Tracheal epithelial cell (primary cell): Measurements from ENCODE around the gene MAPKAPK3. TPM values are rescaled to one million over a fixed set of nuclear protein-coding genes. Genes with fewer than 3 reads are reported as not detected.

Experiments
- total RNA-seq: library from RNA; depleted of rRNA; stranded (reverse); fragments of >200 nt; gene quantifications from 2 replicates; pipeline ENCODE4 v1.2.1, GENCODE V29; 2014

MAPKAPK3 gene
- 58.6 and 68.4 TPM in 2 replicates for total RNA-seq

DNA sequence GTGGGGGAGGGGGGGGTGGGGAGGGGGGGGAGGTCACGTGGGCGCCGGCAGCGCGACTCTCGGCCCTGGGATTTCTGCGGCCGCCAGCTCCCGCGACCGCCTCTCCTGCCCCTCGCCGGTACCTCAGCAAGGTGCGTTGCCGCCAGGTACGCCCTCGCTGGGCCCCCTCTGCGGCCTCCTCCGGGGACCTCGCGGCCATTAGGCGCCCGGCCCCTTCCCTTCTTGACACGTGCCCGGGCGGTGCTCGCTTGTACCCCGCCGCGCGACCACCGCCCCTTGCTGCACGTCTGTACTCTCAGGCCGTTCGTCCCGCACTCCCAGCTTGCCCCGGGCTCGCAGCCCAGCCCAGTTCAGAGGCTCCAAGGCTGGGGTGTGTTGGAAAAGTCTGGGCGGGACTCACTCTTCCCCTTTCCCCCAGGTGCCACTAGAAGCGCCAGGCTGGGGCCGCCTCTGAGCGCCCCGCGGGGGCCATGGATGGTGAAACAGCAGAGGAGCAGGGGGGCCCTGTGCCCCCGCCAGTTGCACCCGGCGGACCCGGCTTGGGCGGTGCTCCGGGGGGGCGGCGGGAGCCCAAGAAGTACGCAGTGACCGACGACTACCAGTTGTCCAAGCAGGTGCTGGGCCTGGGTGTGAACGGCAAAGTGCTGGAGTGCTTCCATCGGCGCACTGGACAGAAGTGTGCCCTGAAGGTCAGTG lies at the start of gene MAPKAPK3:
TSS of gene MAPKAPK3 (plus strand) at position 56 of the 696 bp plus-strand sequence. CDS start at position 471, 415 bp downstream.

DNA sequence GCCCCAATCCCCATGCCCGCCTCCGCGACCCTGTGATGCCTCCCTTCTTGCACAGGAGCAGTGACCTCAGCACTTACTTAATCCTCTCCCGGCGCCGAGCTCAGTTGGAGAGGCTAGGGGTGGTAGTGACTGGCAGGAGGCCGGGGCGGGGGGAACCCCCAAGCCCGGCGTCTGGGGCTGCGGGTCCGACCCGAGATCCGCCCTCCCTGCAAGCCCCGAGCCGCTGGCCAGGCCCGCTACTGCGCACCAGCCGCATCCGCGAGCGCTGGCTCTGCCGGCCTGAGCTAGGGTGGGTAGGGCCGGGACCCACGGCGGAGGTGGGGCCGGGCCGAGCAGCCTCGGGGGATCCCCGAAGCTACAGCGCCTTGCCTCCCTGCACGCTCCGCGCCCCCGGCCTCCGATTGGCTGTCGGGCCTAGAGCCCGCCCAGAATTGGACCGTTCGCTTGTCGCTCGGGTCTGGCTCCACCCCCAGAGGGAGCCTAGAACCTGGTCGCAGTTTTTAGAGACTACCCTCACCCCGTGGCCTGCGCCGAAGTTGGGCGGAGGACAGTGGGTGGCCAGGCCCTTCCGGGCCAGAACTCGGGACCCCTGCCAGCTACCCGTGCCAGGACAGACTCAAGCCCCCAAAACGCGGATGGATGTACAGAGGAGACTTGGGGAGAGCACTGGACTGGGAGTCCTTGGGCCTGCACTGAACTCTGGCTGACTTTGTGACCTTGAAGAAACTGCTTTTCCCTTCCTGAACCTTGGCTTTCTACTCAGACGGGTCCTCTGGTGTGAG lies 49.4 kb upstream of the MAPKAPK3 start, which contains the start of gene C3orf18:
TSS of gene C3orf18 (minus strand) at position 362 of the 782 bp plus-strand sequence. CDS start 2,048 bp downstream, outside the sequence.

DNA sequence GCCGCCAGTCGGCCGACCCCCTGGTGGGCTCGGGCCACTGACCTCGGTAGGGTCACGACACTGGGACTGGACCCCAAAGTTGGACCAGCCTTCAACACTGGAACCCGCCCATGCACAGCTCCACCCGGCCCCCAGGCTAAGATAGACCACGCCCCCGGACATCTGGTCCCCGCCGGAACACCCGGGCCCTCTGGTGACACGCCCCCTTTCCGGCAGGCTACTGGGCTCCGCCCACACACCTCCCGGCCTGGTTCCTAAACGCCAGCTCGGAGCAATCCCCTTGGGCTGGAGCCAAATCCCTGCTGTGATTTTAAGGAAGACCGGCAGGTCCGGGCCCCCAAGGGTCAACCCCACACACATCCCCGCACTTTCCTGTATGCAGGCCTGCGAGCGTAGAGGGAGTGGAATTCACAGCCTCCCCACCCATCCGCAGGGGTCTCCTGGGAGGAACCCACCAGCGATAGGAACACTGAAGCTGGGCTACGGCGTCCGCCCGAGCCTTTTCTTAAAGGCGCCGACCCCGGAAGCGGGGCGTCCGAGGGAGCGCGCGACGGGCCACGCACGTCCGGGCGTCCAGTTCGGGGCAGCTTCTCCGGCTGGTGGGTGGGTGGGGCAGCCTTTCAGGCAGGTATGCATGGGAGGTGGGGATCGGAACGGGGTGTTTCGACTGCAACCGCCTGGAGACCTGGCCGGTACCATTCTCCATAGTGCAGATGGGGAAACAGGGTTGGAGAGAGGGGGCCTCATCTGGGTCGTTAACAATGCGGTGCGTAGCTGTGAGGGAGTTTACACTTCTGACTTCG lies 47.8 kb upstream of the MAPKAPK3 start, which contains the start of gene HEMK1:
TSS of gene HEMK1 (plus strand) at position 576 of the 803 bp plus-strand sequence. CDS start 1,583 bp downstream, outside the sequence.

DNA sequence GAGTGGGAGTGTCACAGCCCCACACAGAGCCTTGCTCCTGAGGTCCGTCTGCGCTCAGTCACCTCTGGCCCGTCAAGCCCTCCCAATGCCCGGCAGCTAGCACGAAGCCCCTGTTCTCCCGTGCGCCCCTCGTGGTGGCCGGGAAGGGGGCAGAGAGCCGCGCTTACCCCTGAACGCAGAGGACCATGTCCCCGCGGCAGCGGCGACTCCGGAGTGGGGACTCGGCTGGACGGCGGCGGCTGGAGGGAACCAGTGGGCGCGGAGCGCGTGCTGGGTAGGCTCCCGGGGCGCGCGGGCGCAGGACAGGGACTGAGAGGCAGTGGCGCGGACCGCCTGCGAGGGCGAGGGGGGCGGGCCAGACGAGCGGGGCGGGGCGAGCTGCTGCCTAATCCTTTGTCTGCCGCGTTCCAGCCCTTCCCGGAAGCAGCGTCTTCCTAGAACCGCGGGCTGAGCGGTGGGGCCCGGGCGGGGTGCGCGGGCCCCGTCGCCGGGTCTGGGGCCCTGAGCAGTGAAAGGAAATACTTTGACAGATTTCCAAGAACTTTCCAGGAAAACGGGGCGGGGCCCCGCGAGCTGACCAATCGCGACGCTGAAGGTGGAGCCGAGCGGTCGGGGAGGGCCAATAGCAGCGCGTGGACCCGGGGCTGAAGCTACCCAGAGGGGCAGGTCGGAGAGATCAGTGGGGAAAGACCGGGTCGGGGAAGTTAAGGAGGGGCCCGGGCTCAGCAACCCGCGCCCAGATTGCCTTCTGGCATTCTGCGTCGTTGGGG lies 5.3 kb upstream of the MAPKAPK3 start, which contains the start of gene CISH:
TSS of gene CISH (minus strand) at position 311 of the 770 bp plus-strand sequence. CDS start at position 187, 124 bp downstream.

DNA sequence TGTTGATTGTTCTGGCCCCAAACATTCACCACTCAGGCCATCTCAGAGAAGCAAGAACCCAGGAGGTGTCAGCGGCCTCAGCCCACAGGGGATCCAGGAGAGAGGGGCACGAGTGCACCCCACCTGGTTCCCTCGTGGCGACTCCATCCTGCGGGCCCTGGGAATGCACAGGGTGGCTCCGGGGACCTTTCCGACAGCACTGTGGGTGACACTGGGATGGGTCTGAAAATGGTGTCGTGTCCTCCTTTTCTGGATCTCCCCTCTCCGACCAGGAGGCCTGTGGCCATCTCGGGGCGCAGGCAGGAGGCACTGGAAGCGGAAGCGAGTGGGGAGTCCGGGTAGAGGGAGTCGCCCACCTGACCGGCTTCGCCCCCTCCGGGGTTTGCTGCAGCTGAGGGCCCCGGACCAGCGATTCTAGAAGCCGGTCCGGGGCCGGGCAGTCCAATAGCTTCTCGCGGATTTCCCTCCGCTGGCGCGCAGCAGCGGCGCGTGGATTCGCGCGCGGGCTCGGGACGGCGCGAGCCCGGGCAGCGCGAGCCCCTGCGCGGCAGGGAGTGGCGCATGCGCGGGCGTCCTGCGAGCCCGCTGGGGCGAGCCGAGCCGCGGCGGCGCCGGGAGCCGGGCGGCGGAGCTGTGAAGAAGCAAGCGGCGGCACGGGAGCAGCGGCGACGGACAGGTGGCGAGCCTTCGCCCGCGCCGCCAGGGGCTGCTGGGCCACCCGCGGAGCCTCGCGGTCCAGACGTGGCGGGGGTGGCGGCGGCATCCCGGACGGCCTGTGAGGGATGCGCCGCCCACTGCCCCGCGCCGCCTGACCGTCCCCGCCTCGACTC lies 57.6 kb downstream of the MAPKAPK3 start, which contains the start of gene DOCK3:
TSS of gene DOCK3 (plus strand) at position 579 of the 830 bp plus-strand sequence. CDS start 337 bp downstream, outside the sequence.

Other genes with a start within 250 kb of the MAPKAPK3 start
- gene CACNA2D2, start 113.5 kb upstream of the MAPKAPK3 start, total RNA-seq = not detected in 2 replicates
- gene C3orf18, start 49.4 kb upstream of the MAPKAPK3 start, total RNA-seq = 4.3 and 4.7 TPM in 2 replicates
- 8.7 and 10.6 TPM in 2 replicates for gene HEMK1, start 47.6 kb upstream of the MAPKAPK3 start, total RNA-seq
- 1.3 and 1.7 TPM in 2 replicates for gene CISH, start 5.4 kb upstream of the MAPKAPK3 start, total RNA-seq
- gene DOCK3, start 57.8 kb downstream of the MAPKAPK3 start, total RNA-seq = under 0.01 and 0.24 TPM in 2 replicates